ENCODE measurements around the gene NFATC2. TPM values are rescaled to one million over a fixed set of nuclear protein-coding genes. Genes with fewer than 3 reads are reported as not detected.
A peak's percentile ranks its signal among the peaks of the same experiment; 100 is the strongest.

Gene NFATC2
- total RNA-seq, 6 experiments from 2014 or later = 3.9 to 7.1 (median 4.7) TPM

DNA sequence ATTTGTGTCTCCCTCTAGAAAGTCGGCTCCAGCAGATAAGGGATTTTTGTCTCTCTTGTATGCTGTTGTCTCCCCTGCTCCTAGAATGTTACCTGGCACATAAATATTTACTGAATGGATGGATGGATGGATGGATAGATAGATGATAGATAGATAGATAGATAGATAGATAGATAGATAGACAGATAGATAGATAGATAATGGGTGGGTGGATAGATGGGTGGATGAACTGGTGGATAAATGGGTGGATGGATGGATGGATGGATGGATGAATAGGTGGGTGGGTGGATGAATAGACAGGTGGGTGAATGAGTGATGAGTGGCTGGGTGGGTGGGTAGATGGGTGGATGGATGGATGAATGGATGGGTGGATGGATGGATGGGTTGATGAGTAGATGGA, 185.0 kb downstream of the NFATC2 start:
- DNase-seq (no peak), ATAC-seq (no peak)
- no peaks in the 10 kb centered on the region for H3K4me1 ChIP-seq
- H3K27me3 ChIP-seq = no peaks in the 10 kb centered on the region
- 53% methylated on average over 1 of the region's 1 CpG for WGBS (ENCODE audit: insufficient coverage, low coverage, low lambda C conversion rate, missing lambda C conversion rate)
- no peak overlapping the region for H3K4me3 ChIP-seq
- H3K9me3 ChIP-seq = no peaks in the 10 kb centered on the region
- H3K27ac ChIP-seq = no peak overlapping the region
- intact Hi-C loops (cut with DNase I) = no loop called here
- no peak for TF ChIP-seq POLR2A (IDR thresholded peaks at IDR 0.05)
- TF ChIP-seq, protein P1, sequence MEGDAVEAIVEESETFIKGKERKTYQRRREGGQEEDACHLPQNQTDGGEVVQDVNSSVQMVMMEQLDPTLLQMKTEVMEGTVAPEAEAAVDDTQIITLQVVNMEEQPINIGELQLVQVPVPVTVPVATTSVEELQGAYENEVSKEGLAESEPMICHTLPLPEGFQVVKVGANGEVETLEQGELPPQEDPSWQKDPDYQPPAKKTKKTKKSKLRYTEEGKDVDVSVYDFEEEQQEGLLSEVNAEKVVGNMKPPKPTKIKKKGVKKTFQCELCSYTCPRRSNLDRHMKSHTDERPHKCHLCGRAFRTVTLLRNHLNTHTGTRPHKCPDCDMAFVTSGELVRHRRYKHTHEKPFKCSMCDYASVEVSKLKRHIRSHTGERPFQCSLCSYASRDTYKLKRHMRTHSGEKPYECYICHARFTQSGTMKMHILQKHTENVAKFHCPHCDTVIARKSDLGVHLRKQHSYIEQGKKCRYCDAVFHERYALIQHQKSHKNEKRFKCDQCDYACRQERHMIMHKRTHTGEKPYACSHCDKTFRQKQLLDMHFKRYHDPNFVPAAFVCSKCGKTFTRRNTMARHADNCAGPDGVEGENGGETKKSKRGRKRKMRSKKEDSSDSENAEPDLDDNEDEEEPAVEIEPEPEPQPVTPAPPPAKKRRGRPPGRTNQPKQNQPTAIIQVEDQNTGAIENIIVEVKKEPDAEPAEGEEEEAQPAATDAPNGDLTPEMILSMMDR (IDR thresholded peaks at IDR 0.05) = no peak
- H3K36me3 ChIP-seq = no peaks in the 10 kb centered on the region

DNA sequence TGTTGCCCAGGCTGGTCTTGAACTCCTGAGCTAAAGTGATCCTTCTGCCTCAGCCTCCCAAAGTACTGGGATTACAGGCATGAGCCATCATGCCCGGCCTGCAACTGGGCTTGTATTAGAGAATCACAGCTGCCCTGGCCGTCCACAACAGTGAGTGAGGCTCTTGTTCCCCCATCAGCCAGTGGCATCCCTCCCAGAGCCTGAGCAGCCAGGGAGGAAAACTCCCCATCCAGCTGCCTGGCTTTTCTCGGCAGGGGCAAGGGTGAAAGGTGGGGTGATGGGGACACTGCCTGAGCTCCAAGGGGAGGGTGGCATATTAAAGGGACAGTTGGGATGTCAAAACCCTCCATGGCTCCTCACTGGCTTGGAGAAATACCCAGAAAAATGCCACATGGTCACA, 185.6 kb downstream of the NFATC2 start:
- Histone ChIP-seq H3K27ac (no peak overlapping the region), H3K27me3 (no peaks in the 10 kb centered on the region), H3K36me3 (no peaks in the 10 kb centered on the region), H3K9me3 (no peaks in the 10 kb centered on the region), H3K4me3 (no peak overlapping the region), H3K4me1 (no peaks in the 10 kb centered on the region)
- ATAC-seq = no peak
- intact Hi-C loops (cut with DNase I) = no loop called here
- no peak for DNase-seq
- 67% methylated on average over 2 of the region's 3 CpGs for WGBS (ENCODE audit: insufficient coverage, low coverage, low lambda C conversion rate, missing lambda C conversion rate)
- TF ChIP-seq, protein P1 (IDR thresholded peaks at IDR 0.05) = no peak
- no peak for TF ChIP-seq POLR2A (IDR thresholded peaks at IDR 0.05)

DNA sequence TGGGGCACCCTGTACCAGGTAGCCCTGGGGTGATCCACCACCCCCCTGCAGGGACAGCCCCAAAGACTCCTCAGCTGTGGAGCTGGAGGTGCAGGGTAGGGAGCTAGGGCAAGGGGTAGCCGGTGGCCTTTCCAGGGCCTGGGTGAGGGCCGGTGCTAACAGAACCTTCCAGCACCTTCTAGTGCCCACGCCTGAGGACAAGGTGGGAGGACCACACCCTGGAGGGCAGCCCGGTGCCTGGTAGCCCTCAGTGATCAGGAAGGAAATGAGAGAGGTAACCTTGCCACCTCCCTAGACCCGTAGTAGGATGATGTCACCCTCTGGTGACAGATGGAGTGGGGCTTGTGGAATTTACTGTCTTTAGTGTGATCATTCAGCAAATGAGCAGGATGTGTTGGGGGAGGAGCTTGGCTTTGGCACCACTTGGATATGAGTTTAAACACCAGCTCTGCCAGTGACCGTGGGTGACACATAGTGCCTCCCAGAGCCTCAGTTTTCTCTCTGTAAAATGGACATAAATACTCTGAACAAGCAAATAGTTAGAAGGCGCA, 187.7 kb downstream of the NFATC2 start:
- H3K4me3 ChIP-seq = no peak overlapping the region
- 69% methylated on average over 5 of the region's 7 CpGs for WGBS (ENCODE audit: insufficient coverage, low coverage, low lambda C conversion rate, missing lambda C conversion rate)
- DNase-seq = no peak
- H3K27ac ChIP-seq = no peak overlapping the region
- no peaks in the 10 kb centered on the region for H3K27me3 ChIP-seq
- intact Hi-C loops (cut with DNase I) = no loop called here
- H3K36me3 ChIP-seq = no peaks in the 10 kb centered on the region
- TF ChIP-seq POLR2A (IDR thresholded peaks at IDR 0.05) = no peak
- TF ChIP-seq, protein P1 (IDR thresholded peaks at IDR 0.05) = no peak
- H3K9me3 ChIP-seq = no peaks in the 10 kb centered on the region
- no peaks in the 10 kb centered on the region for H3K4me1 ChIP-seq
- peak in 1 of 4 donors; percentile 33 for ATAC-seq

DNA sequence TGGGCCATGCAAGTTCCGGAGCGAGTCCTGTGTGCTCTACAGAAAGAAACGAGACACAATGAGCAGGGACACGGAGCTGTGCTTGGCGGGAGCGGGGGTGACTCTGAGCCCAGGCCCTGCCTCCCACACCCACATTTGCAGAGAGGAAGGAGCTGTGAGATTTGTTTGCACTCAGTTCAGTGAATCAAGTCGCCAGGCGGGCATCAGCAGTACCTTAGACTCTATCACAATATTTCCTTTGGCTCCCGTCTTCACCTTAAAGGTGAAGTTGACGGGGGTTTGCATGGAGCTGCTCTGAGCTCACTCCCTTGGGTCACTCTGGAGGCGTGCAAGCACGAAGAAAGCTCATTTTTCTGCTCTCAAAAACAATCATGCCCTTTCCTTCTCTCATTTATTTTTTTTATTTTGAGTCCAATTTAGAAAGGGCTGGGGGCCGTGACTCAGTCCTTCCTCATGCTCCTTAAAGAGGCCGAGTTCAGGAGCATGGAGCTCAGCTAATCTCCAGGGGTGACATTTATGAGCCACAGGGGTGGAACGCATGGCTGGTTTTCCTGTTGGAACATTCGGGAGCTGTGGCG, 188.2 kb downstream of the NFATC2 start:
- no peak for TF ChIP-seq POLR2A (IDR thresholded peaks at IDR 0.05)
- TF ChIP-seq, protein P1 (IDR thresholded peaks at IDR 0.05) = no peak
- DNase-seq = no peak
- Histone ChIP-seq H3K9me3 (no peaks in the 10 kb centered on the region), H3K27me3 (no peaks in the 10 kb centered on the region), H3K36me3 (no peaks in the 10 kb centered on the region), H3K4me3 (no peak overlapping the region), H3K27ac (no peak overlapping the region), H3K4me1 (no peaks in the 10 kb centered on the region)
- intact Hi-C loops (cut with DNase I) = no loop called here
- WGBS (ENCODE audit: insufficient coverage, low coverage, low lambda C conversion rate, missing lambda C conversion rate) = 74% methylated on average over 14 of the region's 17 CpGs
- no peak for ATAC-seq
